Left ventricle myocardium inferior (tissue), 1 donor: ENCODE results near the gene CAMK2G. TPM values are rescaled to one million over a fixed set of nuclear protein-coding genes. Genes with fewer than 3 reads are reported as not detected.

Source experiments
- DNase-seq: peaks from one replicate; pipeline ENCODE4 v3.0.0-alpha.2; 2020
- H3K27ac ChIP-seq: fragments of 200-600 bp; replicated peaks from 2 replicates; pipeline ENCODE4 v1.8.0; 2021
- H3K27me3 ChIP-seq: fragments of 200-600 bp; 2 replicates; pipeline ENCODE4 v1.8.0; 2021; ENCODE audit warnings: low read depth
- H3K36me3 ChIP-seq: fragments of 200-600 bp; 2 replicates; pipeline ENCODE4 v1.8.0; 2021
- H3K4me1 ChIP-seq: fragments of 200-600 bp; 2 replicates; pipeline ENCODE4 v1.8.0; 2021
- H3K4me3 ChIP-seq: fragments of 200-600 bp; 2 replicates; pipeline ENCODE4 v1.8.0; 2021; ENCODE audit warnings: mild to moderate bottlenecking, moderate library complexity
- H3K9me3 ChIP-seq: fragments of 200-600 bp; replicated peaks from 2 replicates; pipeline ENCODE4 v1.8.0; 2021
- intact Hi-C: fragments of 100-400 bp; cut with micrococcal nuclease; formaldehyde crosslinking; loops from one replicate; pipeline ENCODE4 v1.11.0; 2022
- total RNA-seq: library from RNA; stranded (reverse); fragmentation: NEBNext Ultra II Directional; extraction: Animal tissue kit (Norgen Biotek cat#: 25700); gene quantifications from one replicate; pipeline ENCODE4 v1.2.1, GENCODE V29; 2021
- TF ChIP-seq, protein P1 (sequence below): fragments of 200-600 bp; IDR thresholded peaks from 2 replicates; pipeline ENCODE4 v1.8.0; 2021; ENCODE audit warnings: antibody characterized with exemption, mild to moderate bottlenecking, borderline replicate concordance
- donor health status: DM: no; HTN: yes; CAD: no; lungs with severe emphysema.

CAMK2G gene
- total RNA-seq, 1 donor from 2014 or later: 12.5 TPM

DNA sequence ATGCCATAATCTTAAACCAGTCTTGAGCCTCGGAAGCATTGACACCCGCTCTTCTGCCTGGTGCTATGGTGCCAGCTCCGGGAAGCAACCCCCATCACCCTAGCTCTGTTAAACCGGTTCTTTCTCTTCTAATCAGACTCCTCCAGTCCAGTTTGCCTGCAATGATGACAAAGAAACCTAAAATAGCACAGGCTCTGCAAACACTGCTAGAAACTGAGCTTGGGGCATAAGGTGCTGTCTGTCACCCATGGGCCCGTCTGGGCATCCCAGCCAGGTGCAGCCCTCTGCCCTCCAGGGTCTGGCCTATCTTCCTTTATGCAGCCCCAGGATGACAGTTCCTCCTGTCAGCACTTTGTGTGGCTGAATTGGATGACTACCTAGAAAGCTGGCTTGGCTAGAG is 14.2 kb upstream of the CAMK2G start:
- intact Hi-C loops: loop anchor here (5.0 kb wide), 1 partner anchor 194 kb away; no protein-coding TSS in a partner anchor

DNA sequence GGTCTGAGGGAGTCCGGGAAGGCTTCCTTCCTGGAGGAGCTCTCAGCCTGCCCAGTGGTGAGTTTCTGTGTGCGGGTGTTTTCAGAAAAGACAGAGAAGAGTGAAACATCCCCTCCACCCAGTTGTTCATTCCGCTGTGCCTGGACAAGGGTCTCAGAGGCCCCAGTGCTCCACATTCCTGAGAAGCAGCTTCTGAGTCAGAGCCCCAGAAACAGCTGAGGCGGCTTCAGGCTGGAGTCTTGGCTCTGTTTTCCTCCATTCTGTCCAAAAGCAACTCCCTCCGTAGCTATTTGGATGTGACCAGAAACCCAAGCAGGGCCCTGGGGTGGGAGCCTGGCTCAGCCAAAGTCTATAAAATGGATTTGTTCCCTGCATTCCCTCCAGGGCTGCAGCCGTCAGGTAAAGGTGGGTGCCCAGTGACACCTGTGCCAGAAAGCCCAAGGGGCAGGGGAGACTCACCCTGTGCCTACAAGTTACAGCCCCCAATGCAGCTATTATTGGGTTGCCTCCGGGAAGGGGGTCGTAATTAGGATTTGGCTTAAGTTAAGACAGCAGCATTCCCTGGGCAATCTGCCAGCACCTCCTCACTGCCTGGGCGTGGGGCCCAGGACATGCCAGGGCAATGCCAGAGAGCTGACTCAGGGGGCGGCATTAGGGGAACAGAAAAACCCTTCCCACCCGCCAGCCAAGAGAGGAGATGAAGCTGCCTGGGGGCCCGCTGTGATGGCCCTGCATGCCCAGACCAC is 13.1 kb upstream of the CAMK2G start:
- H3K36me3 ChIP-seq: no peaks in the 10 kb centered on the region
- H3K9me3 ChIP-seq: no peaks in the 10 kb centered on the region
- peaks cover 32% of the 10 kb centered on the region for H3K4me1 ChIP-seq
- intact Hi-C loops: loop anchor here (2.0 to 5.0 kb wide), 2 partner anchors 53 to 195 kb away; no protein-coding TSS in a partner anchor
- peak overlapping the region; percentile 16 for H3K4me3 ChIP-seq
- DNase-seq: peak; percentile 79
- H3K27me3 ChIP-seq: no peaks in the 10 kb centered on the region
- H3K27ac ChIP-seq: peak overlapping the region; percentile 87
- TF ChIP-seq, protein P1, sequence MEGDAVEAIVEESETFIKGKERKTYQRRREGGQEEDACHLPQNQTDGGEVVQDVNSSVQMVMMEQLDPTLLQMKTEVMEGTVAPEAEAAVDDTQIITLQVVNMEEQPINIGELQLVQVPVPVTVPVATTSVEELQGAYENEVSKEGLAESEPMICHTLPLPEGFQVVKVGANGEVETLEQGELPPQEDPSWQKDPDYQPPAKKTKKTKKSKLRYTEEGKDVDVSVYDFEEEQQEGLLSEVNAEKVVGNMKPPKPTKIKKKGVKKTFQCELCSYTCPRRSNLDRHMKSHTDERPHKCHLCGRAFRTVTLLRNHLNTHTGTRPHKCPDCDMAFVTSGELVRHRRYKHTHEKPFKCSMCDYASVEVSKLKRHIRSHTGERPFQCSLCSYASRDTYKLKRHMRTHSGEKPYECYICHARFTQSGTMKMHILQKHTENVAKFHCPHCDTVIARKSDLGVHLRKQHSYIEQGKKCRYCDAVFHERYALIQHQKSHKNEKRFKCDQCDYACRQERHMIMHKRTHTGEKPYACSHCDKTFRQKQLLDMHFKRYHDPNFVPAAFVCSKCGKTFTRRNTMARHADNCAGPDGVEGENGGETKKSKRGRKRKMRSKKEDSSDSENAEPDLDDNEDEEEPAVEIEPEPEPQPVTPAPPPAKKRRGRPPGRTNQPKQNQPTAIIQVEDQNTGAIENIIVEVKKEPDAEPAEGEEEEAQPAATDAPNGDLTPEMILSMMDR: peak; percentile 16

More for the DNA sequence above, 14.2 kb upstream of the CAMK2G start:
- TF ChIP-seq, protein P1: no peak
- H3K27me3 ChIP-seq: no peaks in the 10 kb centered on the region
- no peaks in the 10 kb centered on the region for H3K9me3 ChIP-seq
- no peak for DNase-seq
- H3K27ac ChIP-seq: peak overlapping the region; percentile 87
- peaks cover 32% of the 10 kb centered on the region for H3K4me1 ChIP-seq
- no peaks in the 10 kb centered on the region for H3K36me3 ChIP-seq
- H3K4me3 ChIP-seq: peak overlapping the region; percentile 1

DNA sequence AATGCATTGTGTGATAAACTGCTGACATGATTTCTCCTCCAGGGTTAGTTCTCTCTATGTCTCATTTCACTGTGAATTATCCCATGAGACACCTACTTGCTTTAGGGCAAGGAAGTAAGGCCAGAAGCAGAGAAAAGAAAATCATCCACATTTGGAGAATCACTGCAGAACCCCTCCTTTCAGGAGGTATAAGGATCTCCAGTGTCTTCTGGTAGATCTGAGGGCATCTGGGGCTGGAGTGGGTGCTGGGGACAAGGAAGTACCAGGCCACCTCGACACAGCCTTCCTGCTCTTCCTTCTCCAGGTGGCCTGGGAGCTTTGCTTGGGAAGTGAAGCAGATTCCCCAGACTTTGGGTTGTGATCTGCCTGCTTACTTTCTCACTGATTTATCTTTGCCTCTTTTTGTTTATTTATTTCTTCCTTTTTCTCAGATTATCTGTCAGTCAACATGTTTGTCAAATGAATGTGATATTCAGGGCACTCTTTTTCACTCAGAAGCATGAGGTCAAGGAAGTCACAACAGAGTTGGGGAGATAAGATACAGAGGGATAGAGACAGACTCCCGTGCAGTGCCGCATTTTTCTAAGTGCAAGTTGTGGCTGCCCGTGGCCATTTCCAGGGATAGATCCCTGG is 12.4 kb upstream of the CAMK2G start:
- Histone ChIP-seq H3K27ac (peak overlapping the region; percentile 87), H3K9me3 (no peaks in the 10 kb centered on the region), H3K36me3 (no peaks in the 10 kb centered on the region), H3K27me3 (peaks cover 1% of the 10 kb centered on the region), H3K4me3 (peak overlapping the region; percentile 16), H3K4me1 (peaks cover 32% of the 10 kb centered on the region)
- no peak for DNase-seq
- intact Hi-C loops: loop anchor here (2.0 to 5.0 kb wide), 2 partner anchors 54 to 196 kb away; no protein-coding TSS in a partner anchor
- TF ChIP-seq, protein P1: no peak

DNA sequence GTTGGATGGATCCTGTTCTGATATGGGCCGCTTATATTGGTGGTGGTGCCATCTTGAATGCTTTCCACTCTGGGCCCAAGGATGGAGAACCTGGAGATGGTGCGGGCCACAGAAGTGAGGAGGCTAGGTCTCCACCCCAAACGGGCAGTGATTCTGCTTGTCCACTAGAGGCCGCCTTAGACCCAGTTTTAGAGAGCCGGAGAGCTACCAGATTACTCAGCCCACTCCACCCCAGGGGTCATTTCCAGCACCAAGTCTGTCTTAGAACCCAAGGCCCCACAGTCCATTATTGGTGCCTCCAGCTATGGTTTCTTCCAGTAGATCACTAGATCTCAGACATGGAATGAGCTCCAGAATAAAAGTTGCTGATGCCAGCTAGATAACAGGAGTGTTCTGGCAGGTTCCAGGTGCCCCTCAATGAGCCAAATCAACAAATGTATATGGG is 11.8 kb upstream of the CAMK2G start:
- peaks cover 32% of the 10 kb centered on the region for H3K4me1 ChIP-seq
- intact Hi-C loops: loop anchor here (2.0 to 5.0 kb wide), 2 partner anchors 55 to 196 kb away; no protein-coding TSS in a partner anchor
- H3K27me3 ChIP-seq: peaks cover 5% of the 10 kb centered on the region
- H3K36me3 ChIP-seq: no peaks in the 10 kb centered on the region
- TF ChIP-seq, protein P1: peak; percentile 89
- H3K4me3 ChIP-seq: no peak overlapping the region
- H3K27ac ChIP-seq: peak overlapping the region; percentile 87
- DNase-seq: peak; percentile 58
- H3K9me3 ChIP-seq: no peaks in the 10 kb centered on the region

DNA sequence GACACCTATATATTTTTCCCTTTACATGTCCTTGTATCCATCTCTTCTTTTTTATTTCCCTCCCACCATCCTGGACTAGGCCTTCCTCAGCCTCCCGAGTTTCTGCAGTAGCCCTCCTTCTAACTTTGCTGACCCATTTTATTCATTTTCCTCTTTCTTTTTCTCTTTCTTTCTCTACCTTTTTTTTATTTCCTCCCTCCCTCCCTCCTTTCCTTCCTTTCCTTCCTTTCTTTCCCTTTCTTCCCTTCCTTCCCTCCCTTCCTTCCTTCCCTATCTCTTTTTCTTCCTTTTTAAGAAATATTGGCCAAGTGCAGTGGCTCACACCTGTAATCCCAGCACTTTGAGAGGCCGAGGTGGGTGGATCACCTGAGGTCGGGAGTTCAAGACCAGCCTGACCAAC is 9.7 kb upstream of the CAMK2G start:
- no peaks in the 10 kb centered on the region for H3K36me3 ChIP-seq
- H3K27ac ChIP-seq: no peak overlapping the region
- peaks cover 5% of the 10 kb centered on the region for H3K27me3 ChIP-seq
- intact Hi-C loops: loop anchor here (5.0 kb wide), 1 partner anchor 37 kb away; no protein-coding TSS in a partner anchor
- no peaks in the 10 kb centered on the region for H3K9me3 ChIP-seq
- H3K4me1 ChIP-seq: peaks cover 33% of the 10 kb centered on the region
- TF ChIP-seq, protein P1: no peak
- DNase-seq: no peak
- no peak overlapping the region for H3K4me3 ChIP-seq
